Sigmoid colon (tissue), 4 donors: Measurements from ENCODE around the gene NME8.

Experiments
- EP300 ChIP-seq, 4 donors: sonication (generic); formaldehyde crosslinking; IDR thresholded peaks; one replicate each; pipeline ENCODE4 v1.6.1; 2017; ENCODE audit warnings: antibody characterized with exemption in 4 of 4
- POLR2A ChIP-seq, 2 donors: fragments of 450-650 bp; IDR thresholded peaks; one replicate each; pipeline ENCODE4 v1.6.1; 2016; ENCODE audit warnings: antibody characterized with exemption in 2 of 2, mild to moderate bottlenecking in 2 of 2, moderate library complexity in 2 of 2
- POLR2AphosphoS5 ChIP-seq, 4 donors: sonication (generic); formaldehyde crosslinking; IDR thresholded peaks; one replicate each; pipeline ENCODE4 v1.6.1; 2017; ENCODE audit warnings: antibody characterized with exemption in 4 of 4
- TF ChIP-seq, protein P1 (sequence below), 4 experiments: fragments of 450-650 bp in 3 of 4; fragments of 200-600 bp in 1 of 4; IDR thresholded peaks; one replicate each; pipeline ENCODE4 v1.5.1; 2016 to 2019; ENCODE audit warnings: antibody characterized with exemption in 4 of 4, mild to moderate bottlenecking in 3 of 4, moderate library complexity in 2 of 4

GRCh38 chr7:37932543-37932942 is 84.1 kb downstream of the NME8 start:
- TF ChIP-seq, protein P1, sequence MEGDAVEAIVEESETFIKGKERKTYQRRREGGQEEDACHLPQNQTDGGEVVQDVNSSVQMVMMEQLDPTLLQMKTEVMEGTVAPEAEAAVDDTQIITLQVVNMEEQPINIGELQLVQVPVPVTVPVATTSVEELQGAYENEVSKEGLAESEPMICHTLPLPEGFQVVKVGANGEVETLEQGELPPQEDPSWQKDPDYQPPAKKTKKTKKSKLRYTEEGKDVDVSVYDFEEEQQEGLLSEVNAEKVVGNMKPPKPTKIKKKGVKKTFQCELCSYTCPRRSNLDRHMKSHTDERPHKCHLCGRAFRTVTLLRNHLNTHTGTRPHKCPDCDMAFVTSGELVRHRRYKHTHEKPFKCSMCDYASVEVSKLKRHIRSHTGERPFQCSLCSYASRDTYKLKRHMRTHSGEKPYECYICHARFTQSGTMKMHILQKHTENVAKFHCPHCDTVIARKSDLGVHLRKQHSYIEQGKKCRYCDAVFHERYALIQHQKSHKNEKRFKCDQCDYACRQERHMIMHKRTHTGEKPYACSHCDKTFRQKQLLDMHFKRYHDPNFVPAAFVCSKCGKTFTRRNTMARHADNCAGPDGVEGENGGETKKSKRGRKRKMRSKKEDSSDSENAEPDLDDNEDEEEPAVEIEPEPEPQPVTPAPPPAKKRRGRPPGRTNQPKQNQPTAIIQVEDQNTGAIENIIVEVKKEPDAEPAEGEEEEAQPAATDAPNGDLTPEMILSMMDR (IDR thresholded peaks at IDR 0.05): no peak
- TF ChIP-seq POLR2AphosphoS5 (IDR thresholded peaks at IDR 0.05) (no peak), POLR2A (IDR thresholded peaks at IDR 0.05) (no peak), EP300 (IDR thresholded peaks at IDR 0.05) (no peak)
